Peyer's patch (tissue), 4 donors: ENCODE results near the gene CKAP2L. TPM values are rescaled to one million over a fixed set of nuclear protein-coding genes. Genes with fewer than 3 reads are reported as not detected.

Experiments used
- DNase-seq, 3 donors: peaks; one replicate each; pipeline ENCODE4 v3.0.0-alpha.2; 2017 to 2019
- H3K27ac ChIP-seq, 4 donors: fragments of 200-600 bp; sonication (generic); one replicate each; pipeline ENCODE4 v1.5.1; 2016 to 2019
- H3K27me3 ChIP-seq, 2 donors: fragments of 200-600 bp; sonication (generic); one replicate each; pipeline ENCODE4 v1.5.1; 2019
- H3K36me3 ChIP-seq, 3 donors: fragments of 200-600 bp; sonication (generic); one replicate each; pipeline ENCODE4 v1.5.1; 2016 to 2019
- H3K4me1 ChIP-seq, 4 donors: fragments of 200-600 bp; sonication (generic); one replicate each; pipeline ENCODE4 v1.5.1; 2016 to 2019
- H3K4me3 ChIP-seq, 4 donors: fragments of 200-600 bp; sonication (generic); 1 replicate in 3 of 4; 2 replicates in 1 of 4; pipeline ENCODE4 v1.5.1; 2016 to 2019; ENCODE audit warnings: mild to moderate bottlenecking in 1 of 4
- H3K9me3 ChIP-seq, 4 donors: fragments of 200-600 bp; sonication (generic); one replicate each; pipeline ENCODE4 v1.5.1; 2016 to 2019; ENCODE audit warnings: mild to moderate bottlenecking in 1 of 4
- CTCF ChIP-seq, 6 experiments: fragments of 450-650 bp in 4 of 6; fragments of 200-600 bp in 2 of 6; sonication (generic) in 1 of 6; IDR thresholded peaks; one replicate each; pipeline ENCODE4 v1.5.1; 2017 to 2019; ENCODE audit warnings: antibody characterized with exemption in 6 of 6, mild to moderate bottlenecking in 3 of 6, moderate library complexity in 1 of 6
- POLR2A ChIP-seq, 2 donors: fragments of 450-650 bp; IDR thresholded peaks; one replicate each; pipeline ENCODE4 v1.5.1; 2017; ENCODE audit warnings: antibody characterized with exemption in 2 of 2, mild to moderate bottlenecking in 2 of 2, moderate library complexity in 2 of 2
- total RNA-seq, 4 donors: library from RNA; depleted of rRNA; stranded (reverse); fragments of >200 nt; gene quantifications; one replicate each; pipeline ENCODE4 v1.1.0, GENCODE V29; 2016

CKAP2L gene
- total RNA-seq, 4 donors from 2014 or later, result 0.54 to 19.0 (median 1.3) TPM

- no peak for TF ChIP-seq CTCF (IDR thresholded peaks at IDR 0.05)
- no peak for TF ChIP-seq POLR2A (IDR thresholded peaks at IDR 0.05)
- Histone ChIP-seq H3K27me3 (no peaks in the 10 kb centered on the region), H3K4me1 (peaks cover 0 to 8% (median 0%) of the 10 kb centered on the region in 4 donors), H3K9me3 (no peaks in the 10 kb centered on the region), H3K36me3 (no peaks in the 10 kb centered on the region), H3K4me3 (no peak overlapping the region), H3K27ac (no peak overlapping the region)
- peak in 1 of 3 donors; percentile 66 for DNase-seq
Observed at GRCh38 chr2:112794131-112794733, 29.8 kb upstream of the CKAP2L start.

GRCh38 chr2:112793449-112793978 is 29.1 kb upstream of the CKAP2L start:
- no peaks in the 10 kb centered on the region for H3K27me3 ChIP-seq
- no peak for DNase-seq
- no peak overlapping the region for H3K4me3 ChIP-seq
- no peaks in the 10 kb centered on the region for H3K36me3 ChIP-seq
- peaks cover 0 to 8% (median 0%) of the 10 kb centered on the region in 4 donors for H3K4me1 ChIP-seq
- no peaks in the 10 kb centered on the region for H3K9me3 ChIP-seq
- H3K27ac ChIP-seq, result no peak overlapping the region
- TF ChIP-seq POLR2A (IDR thresholded peaks at IDR 0.05), result no peak
- no peak for TF ChIP-seq CTCF (IDR thresholded peaks at IDR 0.05)

GRCh38 chr2:112792419-112792818 is 28.0 kb upstream of the CKAP2L start:
- H3K4me1 ChIP-seq, result peaks cover 0 to 8% (median 0%) of the 10 kb centered on the region in 4 donors
- DNase-seq, result no peak
- no peak overlapping the region for H3K27ac ChIP-seq
- no peak overlapping the region for H3K4me3 ChIP-seq
- no peaks in the 10 kb centered on the region for H3K27me3 ChIP-seq
- TF ChIP-seq CTCF (IDR thresholded peaks at IDR 0.05) (no peak), POLR2A (IDR thresholded peaks at IDR 0.05) (no peak)
- no peaks in the 10 kb centered on the region for H3K36me3 ChIP-seq
- H3K9me3 ChIP-seq, result no peaks in the 10 kb centered on the region

GRCh38 chr2:112791693-112792230 is 27.4 kb upstream of the CKAP2L start:
- Histone ChIP-seq H3K9me3 (no peaks in the 10 kb centered on the region), H3K27ac (no peak overlapping the region), H3K4me1 (peaks cover 0 to 8% (median 0%) of the 10 kb centered on the region in 4 donors), H3K27me3 (no peaks in the 10 kb centered on the region), H3K36me3 (no peaks in the 10 kb centered on the region), H3K4me3 (no peak overlapping the region)
- no peak for DNase-seq
- TF ChIP-seq CTCF (IDR thresholded peaks at IDR 0.05) (no peak), POLR2A (IDR thresholded peaks at IDR 0.05) (no peak)

GRCh38 chr2:112791019-112791418 is 26.6 kb upstream of the CKAP2L start:
- DNase-seq, result no peak
- TF ChIP-seq CTCF (IDR thresholded peaks at IDR 0.05), result no peak
- no peak for TF ChIP-seq POLR2A (IDR thresholded peaks at IDR 0.05)
- Histone ChIP-seq H3K4me1 (peaks cover 0 to 8% (median 0%) of the 10 kb centered on the region in 4 donors), H3K4me3 (no peak overlapping the region), H3K9me3 (no peaks in the 10 kb centered on the region), H3K36me3 (no peaks in the 10 kb centered on the region), H3K27me3 (no peaks in the 10 kb centered on the region), H3K27ac (no peak overlapping the region)
